IMR-90 (cell line): ENCODE data around the gene TULP3. TPM values are rescaled to one million over a fixed set of nuclear protein-coding genes. Genes with fewer than 3 reads are reported as not detected.
A peak's percentile ranks its signal among the peaks of the same experiment; 100 is the strongest.

Source experiments
- ATAC-seq: fragments of 200-7000 bp; cut with Tn5 transposase; 2 replicates; pipeline ENCODE4 v1.9.1; 2020; ENCODE audit warnings: low read depth, mild to moderate bottlenecking, moderate library complexity
- BruUV-seq: library from RNA; stranded (reverse); fragments of 400-500 nt; replicated peaks from 2 replicates; lab custom pipeline; 2021; lab: Mats Ljungman, UMichigan
- CTCF ChIA-PET: fragments of 300-600 bp; formaldehyde crosslinking; extraction: SDS; loops from one replicate; lab custom pipeline; 2021; ENCODE audit warnings: antibody characterized with exemption; lab: Yijun Ruan, JAX
- POLR2A ChIA-PET: fragments of 300-600 bp; sonication (Branson Sonifier 250); formaldehyde crosslinking; loops from one replicate; lab custom pipeline; 2022; ENCODE audit warnings: antibody characterized with exemption; ENCODE audit not compliant: unreplicated experiment; lab: Charles Lee
- DNase-seq: peaks from one replicate; pipeline ENCODE4 v3.0.0; 2013
- H2AFZ ChIP-seq: replicated peaks from 2 replicates; pipeline ENCODE3; 2013; ENCODE audit warnings: low read length, mild to moderate bottlenecking; ENCODE audit not compliant: poor library complexity
- H2AK5ac ChIP-seq: 2 replicates; pipeline ENCODE4 v1.6.1; 2013; ENCODE audit warnings: low read depth, low read length, inconsistent platforms
- H2AK9ac ChIP-seq: replicated peaks from 2 replicates; pipeline ENCODE3; 2013; ENCODE audit warnings: mild to moderate bottlenecking, low read depth, low read length, moderate library complexity; ENCODE audit not compliant: poor library complexity
- H2BK120ac ChIP-seq: 2 replicates; pipeline ENCODE4 v1.6.1; 2013; ENCODE audit warnings: low read depth, low read length, inconsistent platforms
- H2BK15ac ChIP-seq: 3 replicates; pipeline ENCODE4 v1.6.1; 2013; ENCODE audit warnings: low read depth, low read length, inconsistent platforms
- H2BK20ac ChIP-seq: 2 replicates; pipeline ENCODE4 v1.6.1; 2013; ENCODE audit warnings: low read depth, mild to moderate bottlenecking, inconsistent platforms, low read length, moderate library complexity
- H2BK5ac ChIP-seq: 2 replicates; pipeline ENCODE4 v1.6.1; 2013; ENCODE audit warnings: mild to moderate bottlenecking, low read depth, low read length, inconsistent platforms; ENCODE audit not compliant: poor library complexity, severe bottlenecking
- H3K14ac ChIP-seq: replicated peaks from 2 replicates; pipeline ENCODE4 v1.6.1; 2013; ENCODE audit warnings: low read depth, low read length, inconsistent platforms
- H3K18ac ChIP-seq: 2 replicates; pipeline ENCODE4 v1.6.1; 2013; ENCODE audit warnings: low read depth, low read length, control low read depth
- H3K23ac ChIP-seq: 2 replicates; pipeline ENCODE4 v1.6.1; 2013; ENCODE audit warnings: low read depth, low read length, inconsistent platforms
- H3K27ac ChIP-seq: 2 replicates; pipeline ENCODE4 v1.5.1; 2013; ENCODE audit warnings: mild to moderate bottlenecking, control low read depth, low read length; ENCODE audit not compliant: insufficient read depth
- H3K27me3 ChIP-seq: 2 replicates; pipeline ENCODE4 v1.6.1; 2013; ENCODE audit warnings: low read length; ENCODE audit not compliant: control insufficient read depth, insufficient read depth
- H3K36me3 ChIP-seq: 2 replicates; pipeline ENCODE4 v1.6.1; 2013; ENCODE audit warnings: low read length, mixed read lengths; ENCODE audit not compliant: control insufficient read depth, insufficient read depth
- H3K4ac ChIP-seq: 2 replicates; pipeline ENCODE4 v1.6.1; 2013; ENCODE audit warnings: low read depth, low read length, inconsistent platforms
- H3K4me1 ChIP-seq: 2 replicates; pipeline ENCODE4 v1.6.1; 2013; ENCODE audit warnings: low read length, mixed read lengths; ENCODE audit not compliant: control insufficient read depth, insufficient read depth
- H3K4me2 ChIP-seq: 2 replicates; pipeline ENCODE4 v1.6.1; 2013; ENCODE audit warnings: low read depth, mild to moderate bottlenecking, control low read depth, low read length, moderate library complexity
- H3K4me3 ChIP-seq: 2 replicates; pipeline ENCODE4 v1.5.1; 2013; ENCODE audit warnings: low read depth, mild to moderate bottlenecking, control low read depth, low read length, moderate library complexity; ENCODE audit not compliant: insufficient read depth
- H3K56ac ChIP-seq: 2 replicates; pipeline ENCODE4 v1.6.1; 2013; ENCODE audit warnings: low read length, inconsistent platforms; ENCODE audit not compliant: insufficient read depth; ENCODE audit errors: extremely low read depth
- H3K79me1 ChIP-seq, 2 experiments: 2 replicates each; pipeline ENCODE4 v1.6.1; 2013; ENCODE audit warnings: low read length in 2 of 2, inconsistent platforms in 1 of 2, low read depth in 1 of 2
- H3K9ac ChIP-seq: 2 replicates; pipeline ENCODE4 v1.6.1; 2013; ENCODE audit warnings: low read depth, low read length, control low read depth
- H3K9me1 ChIP-seq: 2 replicates; pipeline ENCODE4 v1.6.1; 2013; ENCODE audit warnings: low read length, inconsistent platforms; ENCODE audit not compliant: insufficient read depth
- H3K9me3 ChIP-seq: 2 replicates; pipeline ENCODE4 v1.6.1; 2013; ENCODE audit warnings: low read length; ENCODE audit not compliant: control insufficient read depth, insufficient read depth
- H4K20me1 ChIP-seq: 2 replicates; pipeline ENCODE4 v1.6.1; 2013; ENCODE audit warnings: low read length, inconsistent platforms; ENCODE audit not compliant: insufficient read depth
- H4K5ac ChIP-seq: 2 replicates; pipeline ENCODE4 v1.6.1; 2013; ENCODE audit warnings: mild to moderate bottlenecking, low read depth, low read length, control low read depth
- H4K8ac ChIP-seq, 2 experiments: 2 replicates each; pipeline ENCODE4 v1.6.1; 2013; ENCODE audit warnings: low read depth in 2 of 2, low read length in 2 of 2, control low read depth in 1 of 2, inconsistent platforms in 1 of 2
- H4K91ac ChIP-seq: 2 replicates; pipeline ENCODE4 v1.6.1; 2013; ENCODE audit warnings: low read depth, low read length, inconsistent platforms; ENCODE audit not compliant: insufficient read depth
- CEBPB ChIP-seq: IDR thresholded peaks from 2 replicates; pipeline ENCODE4 v1.6.1; 2012; ENCODE audit warnings: low read depth, low read length, improper control_type of control experiment
- CHD1 ChIP-seq: IDR thresholded peaks from 2 replicates; pipeline ENCODE4 v1.6.1; 2012; ENCODE audit warnings: low read depth, low read length, improper control_type of control experiment
- ELK1 ChIP-seq: fragments of 150-350 bp; IDR thresholded peaks from 2 replicates; pipeline ENCODE4 v1.6.1; 2016; ENCODE audit warnings: low read depth, mild to moderate bottlenecking, low read length, moderate library complexity, borderline replicate concordance
- FOS ChIP-seq: fragments of 150-350 bp; IDR thresholded peaks from 2 replicates; pipeline ENCODE4 v1.6.1; 2016; ENCODE audit warnings: low read depth, low read length
- NFE2L2 ChIP-seq: fragments of 150-350 bp; IDR thresholded peaks from 2 replicates; pipeline ENCODE4 v1.6.1; 2016; ENCODE audit warnings: low read depth, mild to moderate bottlenecking, low read length
- USF2 ChIP-seq: fragments of 150-350 bp; IDR thresholded peaks from 2 replicates; pipeline ENCODE4 v1.6.1; 2017; ENCODE audit warnings: mild to moderate bottlenecking, antibody characterized with exemption, low read length, low read depth
- WGBS, 2 experiments: methylation state at CpG; one replicate each; pipeline versions ENCODE4 v1.1.5 to v1.1.7; 2013; ENCODE audit warnings: missing lambda C conversion rate in 2 of 2; ENCODE audit not compliant: insufficient read length in 1 of 2; ENCODE audit errors: extremely low coverage in 2 of 2; 5-methylcytosine and 5-hydroxymethylcytosine counted together
- dilution Hi-C: fragments of 300-500 bp; cut with HindIII; formaldehyde crosslinking; loops from one replicate; pipeline ENCODE4 v1.14.3; 2018; ENCODE audit warnings: low sequenced_read_pairs; ENCODE audit not compliant: unreplicated experiment
- in situ Hi-C: fragments of 300-500 bp; cut with MboI; formaldehyde crosslinking; loops from 3 replicates; pipeline ENCODE4 v1.14.3; 2019; ENCODE audit warnings: low sequenced_read_pairs, inconsistent platforms, mixed read lengths
- intact Hi-C: fragments of 100-400 bp; cut with micrococcal nuclease; formaldehyde crosslinking; loops from 2 replicates; pipeline ENCODE4 v1.10.0; 2022
- polyA plus RNA-seq, 3 experiments: library from polyadenylated mRNA; depleted of rRNA; stranded (reverse); fragments of >200 nt; gene quantifications; 2 replicates each; pipeline ENCODE4 v1.2.3, GENCODE V29; 2012; ENCODE audit warnings: low replicate concordance in 1 of 3
- total RNA-seq: library from RNA; depleted of rRNA; stranded (reverse); fragments of >200 nt; gene quantifications from 2 replicates; pipeline ENCODE4 v1.2.3, GENCODE V29; 2012

TULP3 gene
- total and polyA plus RNA-seq, 2 of the 4 experiments (the other 2 are of a cell fraction) = 35.2 to 35.5 TPM

GRCh38 chr12:2895511-2895910 lies 4.8 kb downstream of the TULP3 start:
- Histone ChIP-seq H3K56ac (no peak overlapping the region), H2AK5ac (no peak overlapping the region), H3K4me1 (peaks cover 5% of the 10 kb centered on the region), H3K9ac (no peak overlapping the region), H2AFZ (no peak overlapping the region), H3K79me1 (peaks cover 11 to 68% of the 10 kb centered on the region in 2 experiments; a peak in 3 of 4 replicates), H3K4me2 (no peak overlapping the region), H4K91ac (no peak overlapping the region), H3K14ac (no peak overlapping the region), H2BK20ac (no peak overlapping the region), H3K18ac (no peak overlapping the region), H3K27ac (no peak overlapping the region), H2AK9ac (no peak overlapping the region), H4K20me1 (peaks cover 30% of the 10 kb centered on the region), H3K9me1 (peaks cover 12% of the 10 kb centered on the region), H3K36me3 (peaks cover 2% of the 10 kb centered on the region), H3K23ac (no peak overlapping the region), H3K4me3 (no peak overlapping the region), H4K5ac (no peak overlapping the region), H3K27me3 (no peaks in the 10 kb centered on the region), H3K9me3 (no peaks in the 10 kb centered on the region), H2BK15ac (no peak overlapping the region), H4K8ac (no peak overlapping the region; a peak in 1 of 4 replicates), H2BK120ac (no peak overlapping the region), H3K4ac (no peak overlapping the region), H2BK5ac (no peak overlapping the region)
- WGBS, 2 experiments = no CpG with 5 or more reads among the region's 2 CpGs
- POLR2A ChIA-PET = no interaction called here
- in situ Hi-C loops = no loop called here
- ATAC-seq (no peak), DNase-seq (no peak)
- BruUV-seq = no TSS peak
- TF ChIP-seq CEBPB (peak; percentile 30; the same call in 1 of the 2 replicates), FOS (no peak), NFE2L2 (no peak), USF2 (no peak), CHD1 (no peak), ELK1 (no peak)
- CTCF ChIA-PET = interaction anchor here (1.1 kb wide), 1 partner anchor 146 kb away, joined by 3 read pairs; no protein-coding TSS in a partner anchor
- intact Hi-C loops = no loop called here
- dilution Hi-C loops = no loop called here
